AG09309 (cell line): Measurements from ENCODE around the gene USP24.
A peak's percentile ranks its signal among the peaks of the same experiment; 100 is the strongest.

ENCODE experiments used
- DNase-seq: peaks from one replicate; pipeline ENCODE4 v3.0.0-alpha.2; 2010; ENCODE audit warnings: low read depth
- H3K4me3 ChIP-seq: 2 replicates; pipeline ENCODE4 v1.5.1; 2011; ENCODE audit warnings: mild to moderate bottlenecking, low read depth, low read length, moderate library complexity; ENCODE audit not compliant: control insufficient read depth
- TF ChIP-seq, protein P1 (sequence below): IDR thresholded peaks from 2 replicates; pipeline ENCODE4 v1.5.1; 2011; ENCODE audit warnings: mild to moderate bottlenecking, low read depth, low read length, inconsistent platforms; ENCODE audit not compliant: insufficient read depth, control insufficient read depth; ENCODE audit errors: missing control alignments

USP24 gene

DNA sequence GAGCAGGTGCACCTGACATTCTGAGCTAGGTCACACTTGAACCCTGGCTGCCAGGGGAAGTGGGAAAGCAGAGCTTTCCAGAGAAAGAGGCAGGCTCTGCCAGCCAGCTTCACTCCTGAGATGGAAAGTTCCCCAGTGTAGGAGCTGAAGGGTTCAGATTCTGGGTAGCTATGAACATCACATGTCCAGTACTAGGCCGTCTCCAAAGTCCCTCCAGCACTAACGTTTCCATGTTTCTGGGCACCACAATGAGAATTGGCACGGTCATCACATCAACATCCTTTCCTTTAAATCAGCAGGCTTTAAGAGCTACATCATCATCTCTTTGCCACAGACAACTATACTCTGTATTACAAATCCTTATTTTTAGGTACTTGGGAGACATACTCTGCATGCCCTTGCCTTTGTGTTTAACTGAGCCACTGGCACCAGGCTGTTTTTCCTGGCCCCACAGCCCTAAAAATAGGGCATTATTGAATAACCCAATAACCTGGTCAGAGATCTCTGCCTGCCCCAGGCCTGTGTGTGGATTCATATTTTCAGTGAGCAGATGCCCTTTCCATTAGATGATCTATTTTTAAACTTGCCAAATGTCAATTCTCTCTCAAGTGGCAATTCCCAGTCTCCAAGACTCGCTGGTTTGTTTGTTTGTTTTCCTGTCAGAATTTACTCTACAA is 35.4 kb upstream of the USP24 start:
- no peak for DNase-seq
- TF ChIP-seq, protein P1, sequence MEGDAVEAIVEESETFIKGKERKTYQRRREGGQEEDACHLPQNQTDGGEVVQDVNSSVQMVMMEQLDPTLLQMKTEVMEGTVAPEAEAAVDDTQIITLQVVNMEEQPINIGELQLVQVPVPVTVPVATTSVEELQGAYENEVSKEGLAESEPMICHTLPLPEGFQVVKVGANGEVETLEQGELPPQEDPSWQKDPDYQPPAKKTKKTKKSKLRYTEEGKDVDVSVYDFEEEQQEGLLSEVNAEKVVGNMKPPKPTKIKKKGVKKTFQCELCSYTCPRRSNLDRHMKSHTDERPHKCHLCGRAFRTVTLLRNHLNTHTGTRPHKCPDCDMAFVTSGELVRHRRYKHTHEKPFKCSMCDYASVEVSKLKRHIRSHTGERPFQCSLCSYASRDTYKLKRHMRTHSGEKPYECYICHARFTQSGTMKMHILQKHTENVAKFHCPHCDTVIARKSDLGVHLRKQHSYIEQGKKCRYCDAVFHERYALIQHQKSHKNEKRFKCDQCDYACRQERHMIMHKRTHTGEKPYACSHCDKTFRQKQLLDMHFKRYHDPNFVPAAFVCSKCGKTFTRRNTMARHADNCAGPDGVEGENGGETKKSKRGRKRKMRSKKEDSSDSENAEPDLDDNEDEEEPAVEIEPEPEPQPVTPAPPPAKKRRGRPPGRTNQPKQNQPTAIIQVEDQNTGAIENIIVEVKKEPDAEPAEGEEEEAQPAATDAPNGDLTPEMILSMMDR, result no peak
- H3K4me3 ChIP-seq, result no peak overlapping the region

DNA sequence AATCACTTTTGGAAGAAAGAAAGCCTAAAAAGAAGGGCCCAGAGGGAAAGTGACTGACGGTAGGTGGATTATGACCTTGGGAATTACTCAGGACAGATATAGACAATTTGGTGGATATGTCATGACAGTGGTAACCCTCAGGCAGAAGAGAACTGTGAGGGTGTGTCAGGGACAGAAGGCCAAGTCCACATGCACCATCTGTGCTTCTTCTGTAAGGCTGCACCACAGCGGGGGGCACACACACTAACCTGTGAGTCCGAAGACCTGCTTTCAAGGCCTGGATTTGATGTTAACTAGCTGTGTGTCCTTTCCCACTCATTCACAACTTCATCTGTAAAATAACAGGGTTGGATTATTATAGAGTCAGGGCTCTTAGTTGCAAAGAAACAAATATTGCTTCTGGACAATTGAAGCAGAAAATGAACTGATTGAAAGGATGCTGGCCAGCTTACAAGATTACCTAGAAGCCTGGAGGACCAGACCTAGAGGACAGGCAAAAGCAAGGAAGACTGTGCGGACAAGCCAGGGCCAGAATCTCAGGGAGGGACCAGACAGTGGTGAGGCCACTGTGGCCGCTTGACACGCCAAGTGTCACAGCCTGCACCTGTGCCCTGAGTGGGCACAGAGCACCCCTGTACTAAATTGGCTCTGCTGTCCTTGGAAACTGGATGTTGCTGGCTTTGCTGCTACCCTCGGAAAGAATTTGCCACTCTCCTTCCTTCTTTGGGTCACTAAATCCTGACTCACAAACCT is 34.7 kb upstream of the USP24 start:
- TF ChIP-seq, protein P1, result no peak
- H3K4me3 ChIP-seq, result no peak overlapping the region

DNA sequence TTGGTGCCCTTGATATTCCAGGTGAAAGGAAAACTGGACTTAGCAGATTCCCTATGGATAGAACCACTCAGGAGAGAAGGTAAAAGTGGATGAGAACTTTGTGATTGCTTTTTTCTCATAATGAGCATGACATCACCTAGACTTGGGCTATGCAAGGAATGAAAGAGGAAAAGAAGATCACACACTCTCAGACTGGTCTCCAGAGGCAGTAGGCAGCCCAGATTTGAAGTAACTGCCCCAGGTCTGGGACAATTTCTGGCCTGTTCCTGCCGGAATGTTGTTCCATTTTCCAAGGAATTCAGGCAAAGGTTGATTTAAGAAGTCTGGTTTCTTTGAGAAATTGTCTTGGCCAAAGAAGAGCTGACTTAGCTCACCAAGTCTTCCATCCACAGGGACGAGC is 31.7 kb upstream of the USP24 start:
- H3K4me3 ChIP-seq, result no peak overlapping the region
- no peak for DNase-seq
- TF ChIP-seq, protein P1, result no peak

More for the DNA sequence above, 34.7 kb upstream of the USP24 start:
- no peak for DNase-seq

DNA sequence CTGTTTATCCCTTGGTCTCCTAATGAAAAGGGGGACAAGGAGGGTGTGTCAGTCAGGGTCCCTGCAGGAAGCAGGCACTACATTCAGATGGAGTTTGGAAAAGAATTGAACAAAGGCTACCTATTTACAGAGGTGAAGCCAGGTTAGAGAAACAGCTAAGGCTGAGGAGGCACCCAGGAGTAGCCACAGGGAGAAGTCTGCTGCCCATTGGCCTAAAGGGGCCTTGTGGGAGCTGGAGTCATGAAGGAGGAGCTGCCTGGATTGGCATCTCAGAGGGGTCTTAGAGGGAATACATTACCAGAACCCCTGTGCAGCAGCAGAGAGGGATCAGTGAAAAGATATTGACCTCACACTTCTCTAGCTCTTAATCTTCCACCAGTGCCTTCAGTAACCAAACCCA is 31.2 kb upstream of the USP24 start:
- TF ChIP-seq, protein P1, result no peak
- DNase-seq, result no peak
- no peak overlapping the region for H3K4me3 ChIP-seq

DNA sequence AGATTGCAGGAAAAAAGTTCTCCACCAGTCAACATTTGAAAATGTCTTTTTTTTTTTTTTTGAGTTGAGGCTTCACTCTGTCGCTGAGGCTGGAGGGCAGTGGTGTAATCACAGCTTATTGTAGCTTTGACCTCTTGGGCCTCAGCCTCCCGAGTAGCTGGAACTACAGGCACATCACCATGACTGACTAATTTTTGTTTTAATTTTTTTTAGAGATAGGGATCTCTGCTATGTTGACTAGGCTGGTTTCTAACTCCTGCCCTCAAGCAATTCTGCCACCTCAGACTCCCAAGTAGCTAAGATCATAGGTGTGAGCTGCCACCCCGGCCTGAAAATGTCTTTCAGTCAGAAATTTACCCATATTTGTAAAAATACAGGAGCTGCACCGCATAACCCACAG is 30.6 kb upstream of the USP24 start:
- no peak overlapping the region for H3K4me3 ChIP-seq
- TF ChIP-seq, protein P1, result no peak
- no peak for DNase-seq

DNA sequence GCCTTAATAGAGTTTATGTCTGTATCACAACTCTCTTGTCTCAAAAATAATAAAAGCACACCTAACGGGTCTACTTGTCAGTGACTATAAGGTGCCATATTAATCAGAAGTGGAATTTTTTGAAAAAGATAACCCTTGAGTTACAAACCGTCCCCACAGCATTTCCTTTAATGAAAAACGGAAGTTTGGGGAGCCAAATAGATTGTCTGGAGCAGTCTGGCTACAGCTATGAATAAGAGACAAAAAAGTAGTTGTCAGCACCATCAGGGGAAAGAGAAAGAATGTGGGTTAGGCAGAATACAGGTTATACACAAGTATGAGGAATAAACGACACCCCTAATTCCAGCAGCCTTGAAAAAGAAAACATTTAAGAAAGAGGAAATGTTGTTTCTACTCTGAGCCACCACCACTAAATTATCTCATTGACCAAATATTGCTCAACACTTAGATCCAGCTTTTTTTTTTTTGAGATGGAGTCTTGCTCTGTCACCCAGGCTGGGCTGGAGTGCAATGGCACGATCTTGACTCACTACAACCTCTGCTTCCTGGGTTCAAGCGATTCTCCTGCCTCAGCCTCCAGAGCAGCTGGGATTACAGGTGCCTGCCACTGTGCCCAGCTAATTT is 29.4 kb upstream of the USP24 start:
- TF ChIP-seq, protein P1, result no peak
- no peak overlapping the region for H3K4me3 ChIP-seq
- peak; percentile 8 for DNase-seq
